GM12872 (cell line): Measurements from ENCODE around the gene MED23.

ENCODE experiments used
- CTCF ChIP-seq: IDR thresholded peaks from 3 replicates; pipeline ENCODE4 v1.5.1; 2011; ENCODE audit warnings: low read depth, mild to moderate bottlenecking, low read length, moderate library complexity; ENCODE audit not compliant: insufficient read depth

The MED23 gene

GRCh38 chr6:131657630-131658111, 29.6 kb upstream of the MED23 start:
- TF ChIP-seq CTCF: no peak

GRCh38 chr6:131657222-131657621, 29.2 kb upstream of the MED23 start:
- TF ChIP-seq CTCF: no peak

- no peak for TF ChIP-seq CTCF
Observed at GRCh38 chr6:131656667-131657066, 28.6 kb upstream of the MED23 start.

- no peak for TF ChIP-seq CTCF
Observed at GRCh38 chr6:131655951-131656350, 27.9 kb upstream of the MED23 start.

GRCh38 chr6:131655387-131655786, 27.3 kb upstream of the MED23 start:
- TF ChIP-seq CTCF: no peak

- TF ChIP-seq CTCF: no peak
Observed at GRCh38 chr6:131654326-131654725, 26.3 kb upstream of the MED23 start.

- TF ChIP-seq CTCF: no peak
Observed at GRCh38 chr6:131652472-131652871, 24.4 kb upstream of the MED23 start.

GRCh38 chr6:131651782-131652181, 23.7 kb upstream of the MED23 start:
- no peak for TF ChIP-seq CTCF
